ENCODE measurements around the gene CFAP299. TPM values are rescaled to one million over a fixed set of nuclear protein-coding genes. Genes with fewer than 3 reads are reported as not detected.

Gene CFAP299
- total RNA-seq, 4 donors from 2014 or later: 5.1 TPM; not detected in 3

- ATAC-seq: peak; percentile 63
- no peaks in the 10 kb centered on the region for H3K9me3 ChIP-seq
- H3K36me3 ChIP-seq: no peaks in the 10 kb centered on the region
- WGBS, 2 donors (ENCODE audit: low coverage in 1 of 2): 24 to 28% methylated on average over 7 to 10 of the region's 10 CpGs
- no peak for TF ChIP-seq EP300 (IDR thresholded peaks at IDR 0.05)
- TF ChIP-seq POLR2AphosphoS5 (IDR thresholded peaks at IDR 0.05): peak; percentile 27
- H3K4me1 ChIP-seq: peaks cover 6 to 26% (median 6%) of the 10 kb centered on the region in 3 donors
- H3K27ac ChIP-seq: peak overlapping the region; percentile 70 to 79 (median 75)
- H3K27me3 ChIP-seq: no peaks in the 10 kb centered on the region
- H3K4me3 ChIP-seq: peak overlapping the region; percentile 1 to 16
Observed at GRCh38 chr4:80307774-80308465, 27.6 kb upstream of the CFAP299 start.

- Histone ChIP-seq H3K27me3 (no peaks in the 10 kb centered on the region), H3K4me3 (no peak overlapping the region), H3K9me3 (no peaks in the 10 kb centered on the region), H3K36me3 (no peaks in the 10 kb centered on the region), H3K27ac (peak overlapping the region in 3 of 4 donors; percentile 70 to 79 (median 76)), H3K4me1 (peaks cover 6 to 26% (median 6%) of the 10 kb centered on the region in 3 donors)
- WGBS, 2 donors (ENCODE audit: low coverage in 1 of 2): 42 to 43% methylated on average over 4 of the region's 4 CpGs
- TF ChIP-seq POLR2A (IDR thresholded peaks at IDR 0.05) (no peak), EP300 (IDR thresholded peaks at IDR 0.05) (no peak), CTCF (IDR thresholded peaks at IDR 0.05) (no peak), POLR2AphosphoS5 (IDR thresholded peaks at IDR 0.05) (no peak)
- no peak for ATAC-seq
Observed at GRCh38 chr4:80308466-80308822, 27.1 kb upstream of the CFAP299 start.

GRCh38 chr4:80309294-80310004, 26.1 kb upstream of the CFAP299 start:
- TF ChIP-seq POLR2AphosphoS5 (IDR thresholded peaks at IDR 0.05) (peak; percentile 27), CTCF (IDR thresholded peaks at IDR 0.05) (no peak), POLR2A (IDR thresholded peaks at IDR 0.05) (no peak)
- no peaks in the 10 kb centered on the region for H3K36me3 ChIP-seq
- H3K4me1 ChIP-seq: peaks cover 6 to 26% (median 6%) of the 10 kb centered on the region in 3 donors
- H3K4me3 ChIP-seq: no peak overlapping the region
- no peak overlapping the region for H3K27ac ChIP-seq
- H3K27me3 ChIP-seq: no peaks in the 10 kb centered on the region
- no peak for ATAC-seq
- 55 to 100% methylated on average over 1 to 4 of the region's 5 CpGs for WGBS, 2 donors (ENCODE audit: low coverage in 1 of 2)
- H3K9me3 ChIP-seq: no peaks in the 10 kb centered on the region

GRCh38 chr4:80311130-80311529, 24.4 kb upstream of the CFAP299 start:
- Histone ChIP-seq H3K27me3 (no peaks in the 10 kb centered on the region), H3K4me3 (no peak overlapping the region), H3K27ac (no peak overlapping the region), H3K36me3 (no peaks in the 10 kb centered on the region), H3K9me3 (no peaks in the 10 kb centered on the region), H3K4me1 (peaks cover 6 to 26% (median 6%) of the 10 kb centered on the region in 3 donors)
- no peak for TF ChIP-seq EP300 (IDR thresholded peaks at IDR 0.05)
- TF ChIP-seq CTCF (IDR thresholded peaks at IDR 0.05): no peak
- TF ChIP-seq POLR2A (IDR thresholded peaks at IDR 0.05): no peak
- no peak for ATAC-seq
- WGBS, 2 donors (ENCODE audit: low coverage in 1 of 2): 86 to 100% methylated on average over 2 to 3 of the region's 3 CpGs

GRCh38 chr4:80312124-80312523, 23.4 kb upstream of the CFAP299 start:
- H3K4me1 ChIP-seq: peaks cover 6 to 19% (median 6%) of the 10 kb centered on the region in 3 donors
- no peaks in the 10 kb centered on the region for H3K9me3 ChIP-seq
- 83 to 91% methylated on average over 1 of the region's 1 CpG for WGBS, 2 donors (ENCODE audit: low coverage in 1 of 2)
- no peak for ATAC-seq
- TF ChIP-seq POLR2A (IDR thresholded peaks at IDR 0.05): no peak
- no peak for TF ChIP-seq EP300 (IDR thresholded peaks at IDR 0.05)
- no peak for TF ChIP-seq CTCF (IDR thresholded peaks at IDR 0.05)
- no peak for TF ChIP-seq POLR2AphosphoS5 (IDR thresholded peaks at IDR 0.05)
- no peak overlapping the region for H3K4me3 ChIP-seq
- no peak overlapping the region for H3K27ac ChIP-seq
- H3K36me3 ChIP-seq: no peaks in the 10 kb centered on the region
- H3K27me3 ChIP-seq: no peaks in the 10 kb centered on the region

All from gastroesophageal sphincter (tissue), 4 donors.